H1 (cell line): ENCODE data around the gene SUSD1.

ENCODE experiments used
- CBX5 ChIP-seq: fragments of 300-800, 300-1000 bp; sonication (generic); IDR thresholded peaks from 2 replicates; pipeline ENCODE4 v1.7.1; 2016; ENCODE audit warnings: antibody characterized with exemption, low read length, low read depth
- CEBPB ChIP-seq: IDR thresholded peaks from 2 replicates; pipeline ENCODE4 v1.6.1; 2012; ENCODE audit warnings: low read depth, low read length
- EP300 ChIP-seq, 2 experiments: IDR thresholded peaks; 1 replicate in 1 of 2; 2 replicates in 1 of 2; pipeline ENCODE4 v1.6.1; 2011 to 2012; ENCODE audit warnings: low read depth in 2 of 2, low read length in 2 of 2, mild to moderate bottlenecking in 2 of 2, borderline replicate concordance in 1 of 2, inconsistent platforms in 1 of 2, moderate library complexity in 1 of 2
- JUND ChIP-seq: IDR thresholded peaks from 2 replicates; pipeline ENCODE4 v1.6.1; 2011; ENCODE audit warnings: mild to moderate bottlenecking, improper control_type of control experiment, low read length
- NRF1 ChIP-seq: IDR thresholded peaks from 2 replicates; pipeline ENCODE4 v1.6.1; 2011; ENCODE audit warnings: mild to moderate bottlenecking, low read depth, low read length, improper control_type of control experiment
- PHF8 ChIP-seq: fragments of 200-600 bp; sonication (generic); conservative IDR thresholded peaks from 2 replicates; pipeline ENCODE4 v1.7.1; 2012; ENCODE audit warnings: low read depth, mild to moderate bottlenecking, inconsistent platforms, low read length, moderate library complexity
- POLR2A ChIP-seq, 2 experiments: IDR thresholded peaks; 1 replicate in 1 of 2; 2 replicates in 1 of 2; pipeline ENCODE4 v1.6.1; 2011; ENCODE audit warnings: low read depth in 2 of 2, low read length in 2 of 2, mild to moderate bottlenecking in 2 of 2; ENCODE audit errors: control extremely low read depth in 1 of 2
- SP2 ChIP-seq: IDR thresholded peaks from 2 replicates; pipeline ENCODE4 v1.6.1; 2012; ENCODE audit warnings: mild to moderate bottlenecking, low read length, inconsistent platforms
- TF ChIP-seq, protein P1 (sequence below), 3 experiments: IDR thresholded peaks; 1 replicate in 2 of 3; 2 replicates in 1 of 3; pipeline versions ENCODE4 v1.5.1 to v1.6.1; 2011; ENCODE audit warnings: low read length in 3 of 3, mild to moderate bottlenecking in 3 of 3, inconsistent platforms in 2 of 3, low read depth in 1 of 3, moderate library complexity in 1 of 3; ENCODE audit not compliant: insufficient read depth in 1 of 3; ENCODE audit errors: control extremely low read depth in 1 of 3
- TF ChIP-seq, protein P2 (sequence below): fragments of 300-600 bp; sonication (generic); IDR thresholded peaks from 2 replicates; pipeline ENCODE4 v1.7.1; 2012; ENCODE audit warnings: low read length, moderate library complexity, mild to moderate bottlenecking, inconsistent platforms; ENCODE audit not compliant: insufficient replicate concordance

DNA sequence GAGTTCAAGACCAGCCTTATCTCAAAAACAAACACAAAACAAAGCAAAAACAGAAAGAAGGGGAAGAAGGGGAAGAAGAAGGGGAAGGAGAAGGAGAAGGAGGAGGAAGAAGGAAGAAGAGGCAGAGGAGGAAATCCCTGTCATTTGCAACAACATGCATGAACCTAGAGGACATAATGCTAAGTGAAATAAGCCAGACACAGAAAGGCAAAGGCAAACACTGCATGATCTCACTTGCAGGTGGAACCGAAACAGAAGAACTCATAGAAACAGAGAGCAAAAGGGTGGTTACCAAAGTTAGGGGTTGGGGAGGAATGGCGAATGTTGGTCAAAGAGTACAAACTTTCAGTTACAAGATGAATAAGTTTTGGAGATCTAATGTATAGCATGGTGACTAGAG is 143.1 kb downstream of the SUSD1 start:
- TF ChIP-seq JUND: no peak
- TF ChIP-seq, protein P1, sequence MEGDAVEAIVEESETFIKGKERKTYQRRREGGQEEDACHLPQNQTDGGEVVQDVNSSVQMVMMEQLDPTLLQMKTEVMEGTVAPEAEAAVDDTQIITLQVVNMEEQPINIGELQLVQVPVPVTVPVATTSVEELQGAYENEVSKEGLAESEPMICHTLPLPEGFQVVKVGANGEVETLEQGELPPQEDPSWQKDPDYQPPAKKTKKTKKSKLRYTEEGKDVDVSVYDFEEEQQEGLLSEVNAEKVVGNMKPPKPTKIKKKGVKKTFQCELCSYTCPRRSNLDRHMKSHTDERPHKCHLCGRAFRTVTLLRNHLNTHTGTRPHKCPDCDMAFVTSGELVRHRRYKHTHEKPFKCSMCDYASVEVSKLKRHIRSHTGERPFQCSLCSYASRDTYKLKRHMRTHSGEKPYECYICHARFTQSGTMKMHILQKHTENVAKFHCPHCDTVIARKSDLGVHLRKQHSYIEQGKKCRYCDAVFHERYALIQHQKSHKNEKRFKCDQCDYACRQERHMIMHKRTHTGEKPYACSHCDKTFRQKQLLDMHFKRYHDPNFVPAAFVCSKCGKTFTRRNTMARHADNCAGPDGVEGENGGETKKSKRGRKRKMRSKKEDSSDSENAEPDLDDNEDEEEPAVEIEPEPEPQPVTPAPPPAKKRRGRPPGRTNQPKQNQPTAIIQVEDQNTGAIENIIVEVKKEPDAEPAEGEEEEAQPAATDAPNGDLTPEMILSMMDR (IDR thresholded peaks at IDR 0.05; ENCODE audit: control extremely low read depth in 1 of 3, insufficient read depth in 1 of 3, low read depth in 1 of 3, low read length in 3 of 3): no peak
- TF ChIP-seq CBX5: no peak
- TF ChIP-seq, protein P2, sequence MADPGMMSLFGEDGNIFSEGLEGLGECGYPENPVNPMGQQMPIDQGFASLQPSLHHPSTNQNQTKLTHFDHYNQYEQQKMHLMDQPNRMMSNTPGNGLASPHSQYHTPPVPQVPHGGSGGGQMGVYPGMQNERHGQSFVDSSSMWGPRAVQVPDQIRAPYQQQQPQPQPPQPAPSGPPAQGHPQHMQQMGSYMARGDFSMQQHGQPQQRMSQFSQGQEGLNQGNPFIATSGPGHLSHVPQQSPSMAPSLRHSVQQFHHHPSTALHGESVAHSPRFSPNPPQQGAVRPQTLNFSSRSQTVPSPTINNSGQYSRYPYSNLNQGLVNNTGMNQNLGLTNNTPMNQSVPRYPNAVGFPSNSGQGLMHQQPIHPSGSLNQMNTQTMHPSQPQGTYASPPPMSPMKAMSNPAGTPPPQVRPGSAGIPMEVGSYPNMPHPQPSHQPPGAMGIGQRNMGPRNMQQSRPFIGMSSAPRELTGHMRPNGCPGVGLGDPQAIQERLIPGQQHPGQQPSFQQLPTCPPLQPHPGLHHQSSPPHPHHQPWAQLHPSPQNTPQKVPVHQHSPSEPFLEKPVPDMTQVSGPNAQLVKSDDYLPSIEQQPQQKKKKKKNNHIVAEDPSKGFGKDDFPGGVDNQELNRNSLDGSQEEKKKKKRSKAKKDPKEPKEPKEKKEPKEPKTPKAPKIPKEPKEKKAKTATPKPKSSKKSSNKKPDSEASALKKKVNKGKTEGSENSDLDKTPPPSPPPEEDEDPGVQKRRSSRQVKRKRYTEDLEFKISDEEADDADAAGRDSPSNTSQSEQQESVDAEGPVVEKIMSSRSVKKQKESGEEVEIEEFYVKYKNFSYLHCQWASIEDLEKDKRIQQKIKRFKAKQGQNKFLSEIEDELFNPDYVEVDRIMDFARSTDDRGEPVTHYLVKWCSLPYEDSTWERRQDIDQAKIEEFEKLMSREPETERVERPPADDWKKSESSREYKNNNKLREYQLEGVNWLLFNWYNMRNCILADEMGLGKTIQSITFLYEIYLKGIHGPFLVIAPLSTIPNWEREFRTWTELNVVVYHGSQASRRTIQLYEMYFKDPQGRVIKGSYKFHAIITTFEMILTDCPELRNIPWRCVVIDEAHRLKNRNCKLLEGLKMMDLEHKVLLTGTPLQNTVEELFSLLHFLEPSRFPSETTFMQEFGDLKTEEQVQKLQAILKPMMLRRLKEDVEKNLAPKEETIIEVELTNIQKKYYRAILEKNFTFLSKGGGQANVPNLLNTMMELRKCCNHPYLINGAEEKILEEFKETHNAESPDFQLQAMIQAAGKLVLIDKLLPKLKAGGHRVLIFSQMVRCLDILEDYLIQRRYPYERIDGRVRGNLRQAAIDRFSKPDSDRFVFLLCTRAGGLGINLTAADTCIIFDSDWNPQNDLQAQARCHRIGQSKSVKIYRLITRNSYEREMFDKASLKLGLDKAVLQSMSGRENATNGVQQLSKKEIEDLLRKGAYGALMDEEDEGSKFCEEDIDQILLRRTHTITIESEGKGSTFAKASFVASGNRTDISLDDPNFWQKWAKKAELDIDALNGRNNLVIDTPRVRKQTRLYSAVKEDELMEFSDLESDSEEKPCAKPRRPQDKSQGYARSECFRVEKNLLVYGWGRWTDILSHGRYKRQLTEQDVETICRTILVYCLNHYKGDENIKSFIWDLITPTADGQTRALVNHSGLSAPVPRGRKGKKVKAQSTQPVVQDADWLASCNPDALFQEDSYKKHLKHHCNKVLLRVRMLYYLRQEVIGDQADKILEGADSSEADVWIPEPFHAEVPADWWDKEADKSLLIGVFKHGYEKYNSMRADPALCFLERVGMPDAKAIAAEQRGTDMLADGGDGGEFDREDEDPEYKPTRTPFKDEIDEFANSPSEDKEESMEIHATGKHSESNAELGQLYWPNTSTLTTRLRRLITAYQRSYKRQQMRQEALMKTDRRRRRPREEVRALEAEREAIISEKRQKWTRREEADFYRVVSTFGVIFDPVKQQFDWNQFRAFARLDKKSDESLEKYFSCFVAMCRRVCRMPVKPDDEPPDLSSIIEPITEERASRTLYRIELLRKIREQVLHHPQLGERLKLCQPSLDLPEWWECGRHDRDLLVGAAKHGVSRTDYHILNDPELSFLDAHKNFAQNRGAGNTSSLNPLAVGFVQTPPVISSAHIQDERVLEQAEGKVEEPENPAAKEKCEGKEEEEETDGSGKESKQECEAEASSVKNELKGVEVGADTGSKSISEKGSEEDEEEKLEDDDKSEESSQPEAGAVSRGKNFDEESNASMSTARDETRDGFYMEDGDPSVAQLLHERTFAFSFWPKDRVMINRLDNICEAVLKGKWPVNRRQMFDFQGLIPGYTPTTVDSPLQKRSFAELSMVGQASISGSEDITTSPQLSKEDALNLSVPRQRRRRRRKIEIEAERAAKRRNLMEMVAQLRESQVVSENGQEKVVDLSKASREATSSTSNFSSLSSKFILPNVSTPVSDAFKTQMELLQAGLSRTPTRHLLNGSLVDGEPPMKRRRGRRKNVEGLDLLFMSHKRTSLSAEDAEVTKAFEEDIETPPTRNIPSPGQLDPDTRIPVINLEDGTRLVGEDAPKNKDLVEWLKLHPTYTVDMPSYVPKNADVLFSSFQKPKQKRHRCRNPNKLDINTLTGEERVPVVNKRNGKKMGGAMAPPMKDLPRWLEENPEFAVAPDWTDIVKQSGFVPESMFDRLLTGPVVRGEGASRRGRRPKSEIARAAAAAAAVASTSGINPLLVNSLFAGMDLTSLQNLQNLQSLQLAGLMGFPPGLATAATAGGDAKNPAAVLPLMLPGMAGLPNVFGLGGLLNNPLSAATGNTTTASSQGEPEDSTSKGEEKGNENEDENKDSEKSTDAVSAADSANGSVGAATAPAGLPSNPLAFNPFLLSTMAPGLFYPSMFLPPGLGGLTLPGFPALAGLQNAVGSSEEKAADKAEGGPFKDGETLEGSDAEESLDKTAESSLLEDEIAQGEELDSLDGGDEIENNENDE: no peak
- no peak for TF ChIP-seq EP300 (IDR thresholded peaks at IDR 0.05; ENCODE audit: borderline replicate concordance in 1 of 2, low read depth in 2 of 2, low read length in 2 of 2)
- no peak for TF ChIP-seq PHF8
- TF ChIP-seq NRF1: no peak
- TF ChIP-seq SP2: no peak
- no peak for TF ChIP-seq CEBPB
- no peak for TF ChIP-seq POLR2A (IDR thresholded peaks at IDR 0.05; ENCODE audit: control extremely low read depth in 1 of 2, low read depth in 2 of 2, low read length in 2 of 2)
